ENCODE data around the gene CLEC3B. TPM values are rescaled to one million over a fixed set of nuclear protein-coding genes. Genes with fewer than 3 reads are reported as not detected.
"Not testable (repeated sequence)": the region's sequence is repeated elsewhere in the genome, so short reads cannot be mapped to it uniquely, and the experiment has no call there.

Gene CLEC3B, protein sequence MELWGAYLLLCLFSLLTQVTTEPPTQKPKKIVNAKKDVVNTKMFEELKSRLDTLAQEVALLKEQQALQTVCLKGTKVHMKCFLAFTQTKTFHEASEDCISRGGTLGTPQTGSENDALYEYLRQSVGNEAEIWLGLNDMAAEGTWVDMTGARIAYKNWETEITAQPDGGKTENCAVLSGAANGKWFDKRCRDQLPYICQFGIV
- 0.75 TPM in 1 of 2 replicates, not detected in the other for total RNA-seq
- polyA plus RNA-seq (2012) = 2.9 TPM

DNA sequence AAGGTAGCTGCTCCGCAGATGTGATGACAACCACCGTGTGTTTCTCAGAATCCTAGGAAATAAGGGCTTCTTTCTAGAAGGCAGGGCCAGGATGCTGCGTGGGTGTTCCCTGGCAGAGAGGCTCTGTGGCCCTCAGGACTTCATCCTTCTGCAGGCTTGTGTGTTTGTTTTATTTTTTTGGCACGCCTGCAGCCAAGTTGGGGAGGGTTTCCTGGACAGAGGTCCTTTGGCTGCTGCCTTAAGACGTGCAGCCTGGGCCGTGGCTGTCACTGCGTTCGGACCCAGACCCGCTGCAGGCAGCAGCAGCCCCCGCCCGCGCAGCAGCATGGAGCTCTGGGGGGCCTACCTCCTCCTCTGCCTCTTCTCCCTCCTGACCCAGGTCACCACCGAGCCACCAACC, at the start of gene CLEC3B:
TSS of gene CLEC3B (plus strand) at position 266 of the 400 bp plus-strand sequence. CDS start at position 326, 60 bp downstream.
- no peak for DNase-seq (ENCODE audit: low read depth)

DNA sequence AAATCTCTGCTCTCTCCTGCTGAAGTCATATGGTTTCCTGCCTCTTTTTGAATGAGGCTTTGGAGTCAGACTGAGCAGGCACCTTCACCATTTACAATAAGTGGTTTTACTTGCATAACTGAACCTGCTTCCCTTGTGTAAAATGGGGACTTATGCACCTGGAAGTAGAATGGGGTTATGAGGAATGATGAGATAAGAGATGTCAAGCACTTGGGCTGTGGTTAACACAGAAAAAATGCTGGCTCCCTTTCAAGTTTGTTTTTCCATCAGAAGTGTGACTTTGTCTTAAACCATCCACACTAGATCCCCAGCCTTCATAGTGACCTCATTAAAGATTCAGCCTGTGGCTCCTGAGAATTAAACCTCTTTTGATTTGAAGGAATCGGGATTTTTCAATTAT, 44.9 kb upstream of the CLEC3B start:
- no peak for DNase-seq (ENCODE audit: low read depth)

DNA sequence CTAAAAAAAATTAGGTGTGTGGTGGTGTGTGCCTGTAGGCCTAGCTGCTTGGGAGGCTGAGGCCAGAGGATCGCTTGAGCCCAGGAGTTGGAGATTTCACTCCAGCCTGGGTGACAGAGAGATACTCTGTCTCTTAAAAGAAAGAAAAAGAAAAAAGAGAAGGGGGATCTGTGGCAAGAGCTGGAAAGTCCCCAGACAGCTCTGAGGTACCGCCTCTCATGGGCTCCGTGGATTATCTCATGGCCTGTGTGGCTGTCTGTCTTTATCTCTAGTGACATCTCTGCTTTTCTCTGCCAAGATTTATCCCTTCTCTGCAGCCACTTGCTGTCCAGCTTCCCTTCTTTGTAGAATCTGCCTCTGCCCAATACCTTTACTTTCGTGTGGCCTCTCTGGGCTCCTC, 44.4 kb upstream of the CLEC3B start:
- DNase-seq (ENCODE audit: low read depth) = no peak

DNA sequence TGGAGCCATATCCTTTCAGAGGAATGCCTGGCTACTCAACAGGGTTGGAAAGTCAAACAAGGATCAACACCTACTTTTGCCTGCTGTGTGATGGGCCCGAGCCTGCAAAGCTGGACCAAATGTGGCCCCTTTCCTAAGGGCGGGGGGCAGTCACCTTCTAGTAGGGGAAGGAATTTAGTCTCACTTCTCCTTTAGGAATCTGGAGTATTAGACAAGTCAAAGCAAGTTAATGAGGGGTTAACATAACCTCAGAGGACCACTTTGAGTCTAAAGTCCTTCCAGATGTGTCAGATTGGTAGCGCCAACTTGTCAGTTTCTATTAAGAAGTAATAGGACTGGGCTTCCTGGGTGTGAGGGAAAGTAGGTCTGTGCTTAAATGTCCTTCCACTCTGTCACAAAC, 43.3 kb upstream of the CLEC3B start:
- no peak for DNase-seq (ENCODE audit: low read depth)

DNA sequence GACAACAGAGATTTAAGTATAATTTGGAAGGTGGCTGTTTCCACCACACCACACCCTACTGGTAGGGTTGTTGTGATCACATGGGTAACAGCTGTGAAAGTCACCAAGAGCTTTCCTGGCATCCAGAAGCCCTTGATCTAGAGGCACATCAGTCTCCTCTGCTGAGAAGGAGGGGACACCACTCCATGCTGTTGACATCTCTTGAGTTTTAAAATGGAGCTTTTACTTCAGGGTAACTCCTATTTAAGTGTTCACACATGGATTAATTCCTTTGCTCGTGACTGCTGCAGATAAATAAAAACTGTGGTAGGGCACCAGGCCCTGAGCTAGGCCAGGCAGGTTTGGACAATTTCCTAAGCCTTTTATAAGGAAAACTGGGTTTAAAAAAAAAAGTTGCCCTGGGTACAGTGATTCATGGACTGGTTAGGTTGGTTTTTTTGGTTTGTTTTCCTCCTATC, 42.6 kb upstream of the CLEC3B start:
- DNase-seq (ENCODE audit: low read depth) = peak; percentile 85

DNA sequence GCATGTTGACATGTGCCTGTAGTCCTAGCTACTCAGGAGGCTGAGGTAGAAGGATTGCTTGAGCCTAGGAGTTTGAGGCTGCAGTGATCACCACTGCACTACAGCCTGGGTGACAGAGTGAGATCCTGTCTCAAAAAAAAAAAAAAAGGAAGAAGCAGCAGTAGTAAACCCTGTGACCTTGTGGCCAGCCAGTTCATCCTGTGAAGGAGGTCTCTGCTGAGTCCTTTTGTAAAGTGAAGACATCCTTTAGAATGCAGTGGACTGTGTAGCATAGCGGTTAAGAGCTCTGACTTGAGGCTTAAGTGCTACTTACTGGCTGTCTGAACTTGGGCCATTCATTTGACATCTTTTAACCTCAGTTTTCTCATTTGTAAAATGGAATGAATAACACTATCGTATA, 41.8 kb upstream of the CLEC3B start:
- DNase-seq (ENCODE audit: low read depth) = no peak

DNA sequence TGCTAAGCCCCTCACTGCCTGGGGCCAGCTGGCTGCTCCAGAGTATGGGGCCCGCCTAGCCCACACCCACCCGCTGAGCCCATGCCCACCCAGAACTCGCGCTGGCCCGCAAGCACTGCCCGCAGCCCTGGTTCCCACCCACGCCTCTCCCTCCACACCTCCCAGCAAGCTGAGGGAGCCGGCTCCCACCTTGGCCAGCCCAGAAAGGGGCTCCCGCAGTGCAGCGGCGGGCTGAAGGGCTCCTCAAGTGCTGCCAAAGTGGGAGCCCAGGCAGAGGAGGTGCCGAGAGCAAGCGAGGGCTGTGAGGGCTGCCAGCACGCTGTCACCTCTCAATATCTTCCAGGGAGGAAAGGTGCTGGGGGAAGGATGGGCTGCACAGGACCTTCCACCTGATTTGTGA, 39.8 kb upstream of the CLEC3B start:
- DNase-seq (ENCODE audit: low read depth) = not testable (repeated sequence)

DNA sequence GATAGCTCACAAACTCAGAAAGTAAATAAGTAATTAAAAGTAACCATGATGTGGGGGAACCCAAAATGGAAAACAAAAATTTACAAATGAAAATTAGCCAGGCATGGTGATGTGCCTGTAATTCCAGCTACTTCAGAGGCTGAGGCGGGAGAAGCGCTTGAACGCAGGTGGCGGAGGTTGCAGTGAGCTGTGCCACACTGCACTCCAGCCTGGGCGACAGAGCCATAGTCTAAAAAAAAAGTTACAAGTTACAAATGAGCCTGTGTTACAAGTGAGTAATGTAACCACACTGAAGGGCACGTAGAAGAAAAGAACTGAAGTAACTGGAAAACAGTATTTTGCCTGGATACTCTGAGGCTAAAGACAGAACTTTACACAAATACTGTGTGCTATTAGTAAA, 38.8 kb upstream of the CLEC3B start:
- DNase-seq (ENCODE audit: low read depth) = no peak

DNA sequence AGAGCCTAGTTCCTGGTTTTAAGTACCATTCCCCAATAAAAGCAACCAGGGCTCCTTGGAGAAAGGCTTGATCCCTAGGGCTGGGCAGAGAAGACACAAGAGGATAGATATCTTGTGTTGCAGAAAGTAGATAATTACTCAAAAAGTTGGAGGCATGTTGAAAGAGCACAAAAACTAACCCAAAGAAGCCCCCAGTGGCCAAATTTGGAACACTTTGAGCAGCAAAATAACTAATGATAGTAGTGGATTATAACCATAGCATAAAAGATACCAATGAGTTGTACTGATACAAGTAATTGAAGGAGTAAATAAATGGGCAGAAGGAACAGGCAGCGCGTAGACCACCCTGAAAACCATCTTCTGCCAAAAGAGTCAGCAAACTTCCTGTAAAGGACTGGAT, 38.0 kb upstream of the CLEC3B start:
- DNase-seq (ENCODE audit: low read depth) = no peak

DNA sequence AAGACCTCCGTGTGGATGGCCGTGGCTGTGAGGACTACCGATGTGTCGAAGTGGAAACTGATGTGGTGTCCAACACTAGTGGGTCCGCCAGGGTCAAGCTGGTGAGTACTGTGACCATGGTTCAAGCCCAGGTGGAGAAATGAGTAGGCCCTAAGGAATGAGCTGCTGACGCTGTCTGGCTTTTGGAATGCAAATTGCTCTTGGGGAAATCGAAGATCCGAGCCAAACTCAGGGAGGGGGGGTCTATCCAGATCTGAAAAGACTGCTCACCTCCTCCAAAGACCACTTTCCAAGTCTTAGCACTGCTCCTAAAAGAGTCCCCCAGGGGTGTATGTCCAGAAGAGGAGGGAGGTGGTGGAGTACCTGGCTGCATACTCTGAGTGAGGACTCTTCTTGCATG, 37.0 kb upstream of the CLEC3B start:
- DNase-seq (ENCODE audit: low read depth) = no peak

DNA sequence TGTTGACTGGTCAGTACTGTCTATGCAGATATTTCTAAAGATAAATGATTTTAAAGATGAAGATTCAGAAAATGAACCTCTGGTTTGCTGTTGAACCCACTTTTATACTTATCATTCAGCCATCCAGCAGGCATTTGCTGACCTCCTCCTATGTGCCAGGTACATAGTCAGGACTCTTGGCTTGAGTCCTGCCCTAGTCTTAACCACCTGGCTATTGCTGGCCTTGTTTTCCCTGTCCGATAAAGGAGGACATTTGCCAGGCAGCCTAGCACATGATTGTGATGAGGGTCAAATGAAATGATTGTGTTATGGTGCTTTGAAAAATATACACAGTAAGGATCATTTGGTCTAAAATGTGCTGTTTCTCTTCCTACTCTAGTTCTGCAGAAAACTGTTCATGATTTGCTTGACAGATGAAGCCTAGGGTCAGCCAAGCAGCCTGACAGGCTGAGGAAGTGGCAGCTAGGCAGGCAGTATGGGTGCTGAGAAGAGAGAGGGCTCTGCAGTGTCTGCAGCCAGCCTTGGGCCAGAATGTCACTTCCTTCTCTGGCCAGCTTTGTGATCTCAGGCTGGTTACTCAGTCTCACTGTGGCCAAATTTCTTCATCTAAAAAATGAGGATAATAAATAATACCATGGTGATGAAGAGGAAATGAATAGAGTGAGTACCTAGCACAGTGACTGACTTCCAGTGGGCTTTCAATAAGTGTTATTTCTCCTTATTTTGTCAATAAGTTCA, 36.3 kb upstream of the CLEC3B start:
- no peak for DNase-seq (ENCODE audit: low read depth)

DNA sequence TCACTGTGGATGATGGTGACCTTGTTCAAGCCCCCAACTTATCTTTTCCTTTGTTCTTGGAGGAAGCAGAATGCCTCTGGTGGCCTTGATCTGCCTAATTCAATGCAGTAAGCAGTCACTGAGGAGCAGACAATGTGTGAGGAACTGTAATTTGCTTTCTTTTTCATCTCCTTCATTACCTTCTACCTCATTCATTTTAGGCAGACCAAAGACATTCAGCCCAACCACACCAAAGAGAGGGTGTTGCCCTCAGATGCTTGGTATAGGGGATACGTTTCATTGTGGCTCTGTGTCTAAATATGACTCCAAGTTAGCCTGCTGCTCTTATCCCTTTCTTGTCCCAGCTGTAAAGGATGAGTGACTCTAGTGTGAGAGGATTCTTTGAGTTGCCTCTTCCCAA, 34.8 kb upstream of the CLEC3B start:
- peak; percentile 40 for DNase-seq (ENCODE audit: low read depth)

DNA sequence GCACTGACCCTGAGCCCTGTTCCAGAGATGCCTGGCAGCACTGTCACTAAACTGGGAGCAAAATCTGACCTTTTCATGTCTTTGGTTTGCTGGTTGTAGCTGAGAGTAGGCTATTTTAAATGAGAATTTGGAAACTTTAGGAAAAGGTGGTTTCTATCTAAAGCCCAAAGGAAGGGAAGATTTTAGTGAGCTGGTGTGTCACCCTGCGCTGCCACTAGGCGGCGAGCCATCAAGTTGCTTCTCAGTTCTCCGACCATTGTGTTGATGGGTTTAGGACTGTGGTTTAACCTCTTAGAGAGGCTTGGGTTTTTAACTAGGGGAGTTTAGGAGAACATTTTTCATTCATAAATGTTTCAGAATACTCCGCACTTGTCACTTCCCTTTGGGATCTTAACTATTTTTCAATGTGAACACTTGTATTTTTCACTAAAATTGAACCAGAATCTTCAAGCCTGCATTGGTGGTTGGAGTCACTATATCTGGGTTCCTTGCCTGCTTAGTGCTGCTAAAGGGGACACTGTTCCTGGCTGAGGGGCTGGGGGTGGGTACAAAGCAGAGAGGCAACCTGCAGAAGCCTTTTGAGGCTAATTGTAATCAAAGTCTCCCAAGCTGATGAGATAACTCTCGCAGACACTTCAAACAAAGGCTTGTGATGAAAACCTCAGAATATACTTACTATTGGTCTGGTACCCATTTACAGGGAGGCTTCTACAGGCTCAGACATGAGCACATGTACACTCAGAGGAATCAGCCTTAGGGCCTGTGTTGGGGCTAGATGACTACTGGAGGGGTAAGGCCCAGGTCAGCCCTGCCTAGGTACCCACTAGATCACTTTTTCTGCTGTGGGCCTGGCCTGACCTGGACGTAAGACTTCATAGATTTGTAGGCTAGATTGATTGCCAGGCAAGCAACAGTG, 33.3 kb upstream of the CLEC3B start:
- DNase-seq (ENCODE audit: low read depth) = peak; percentile 40

DNA sequence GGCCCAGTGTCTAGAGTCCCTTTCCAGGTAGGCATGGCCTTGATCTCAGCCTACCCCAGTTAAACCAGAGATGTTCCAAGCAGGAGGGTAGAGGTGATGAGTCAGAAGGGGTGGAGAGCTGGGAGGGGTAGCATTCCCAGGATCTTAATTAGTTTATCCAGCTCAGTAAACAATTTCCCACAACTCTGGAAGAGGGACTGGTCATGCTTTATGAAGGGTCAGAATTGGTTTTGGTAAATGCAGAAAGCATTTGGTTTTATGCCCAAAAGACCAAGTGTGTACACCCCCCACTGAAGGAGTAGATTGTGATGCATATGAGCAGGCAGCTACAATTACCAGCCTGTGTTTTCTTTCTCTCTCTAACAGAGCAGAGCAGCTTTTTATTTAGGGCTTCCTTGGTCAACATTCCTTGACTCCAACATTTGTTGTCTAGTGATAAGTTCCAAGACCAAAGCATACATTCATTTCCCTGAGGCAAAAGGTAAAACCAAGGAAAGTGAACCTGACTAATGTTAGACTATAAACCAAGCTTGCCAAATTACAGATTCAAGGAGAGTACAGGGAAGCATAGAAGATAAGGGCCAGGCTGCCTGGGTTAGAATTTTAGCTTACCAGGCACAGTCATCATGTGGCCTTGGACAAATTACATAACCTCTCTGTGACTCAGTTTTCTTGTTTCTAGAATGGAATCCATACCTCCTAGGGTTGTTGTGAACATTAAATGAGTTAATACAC, 32.5 kb upstream of the CLEC3B start:
- DNase-seq (ENCODE audit: low read depth) = peak; percentile 77

DNA sequence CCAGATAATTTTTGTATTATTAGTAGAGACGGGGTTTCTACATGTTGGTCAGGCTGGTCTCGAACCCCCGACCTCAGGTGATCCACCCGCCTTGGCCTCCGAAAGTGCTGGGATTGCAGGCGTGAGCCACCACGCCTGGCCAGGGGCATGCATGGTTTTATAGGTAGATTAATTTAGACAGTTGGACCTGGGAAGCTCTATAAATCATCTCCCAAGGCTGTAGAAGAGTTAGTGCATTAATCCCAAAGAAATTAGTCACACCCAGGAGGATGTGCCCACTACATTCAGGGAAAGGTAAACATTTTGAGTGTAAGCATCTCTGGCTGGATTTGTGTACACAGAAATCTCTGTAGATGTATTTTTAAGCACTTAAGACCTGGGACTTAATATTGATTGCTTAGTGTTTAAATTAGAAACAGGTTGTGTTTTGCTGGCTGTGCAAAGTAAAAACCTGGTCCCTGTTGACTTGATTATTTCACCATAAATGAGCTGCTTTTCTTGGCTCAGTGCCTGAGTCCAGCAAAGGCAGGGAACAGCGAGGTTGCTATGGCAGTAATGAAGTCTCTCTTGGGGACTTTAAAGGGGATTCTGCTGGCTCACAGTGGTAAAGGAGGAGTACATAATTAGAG, 30.8 kb upstream of the CLEC3B start:
- DNase-seq (ENCODE audit: low read depth) = peak; percentile 41

DNA sequence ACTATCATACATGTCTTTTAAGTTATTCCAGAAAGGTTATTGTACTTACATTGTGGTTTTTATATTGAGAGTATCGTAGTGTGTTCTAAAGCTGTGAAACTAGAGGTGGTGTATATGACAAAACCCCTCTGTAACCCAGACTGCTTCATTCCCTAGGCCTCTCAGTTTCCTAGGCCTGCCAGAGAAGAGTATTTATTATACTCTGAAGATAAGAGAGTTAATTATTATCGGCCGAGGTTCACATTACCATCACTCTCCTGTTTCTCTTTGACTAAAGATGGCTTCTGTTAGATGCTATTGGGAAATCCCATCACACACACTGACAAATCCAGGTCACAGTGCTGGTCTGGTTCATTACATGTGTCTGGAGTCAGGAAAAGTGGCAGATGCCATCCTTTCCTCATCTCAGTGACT, 29.5 kb upstream of the CLEC3B start:
- DNase-seq (ENCODE audit: low read depth) = no peak

DNA sequence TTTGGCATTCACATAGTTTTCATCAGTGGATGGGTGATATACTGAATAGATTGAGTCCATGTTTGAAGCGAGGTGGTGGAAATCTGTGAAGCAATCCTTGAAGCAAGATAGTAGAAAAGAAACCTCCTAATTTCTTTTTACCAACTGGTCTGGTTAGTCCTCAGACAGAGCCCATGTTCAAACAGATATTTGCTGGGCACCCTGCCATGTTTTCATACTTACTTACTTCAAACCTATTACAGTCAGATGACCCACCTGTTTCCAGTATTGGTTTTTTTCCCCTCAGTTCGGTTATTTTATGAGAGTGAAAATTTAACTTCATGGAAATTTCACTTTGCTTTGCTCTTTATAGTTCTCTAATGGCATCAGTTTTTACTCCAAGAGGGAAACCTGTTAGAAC, 26.3 kb upstream of the CLEC3B start:
- no peak for DNase-seq (ENCODE audit: low read depth)

DNA sequence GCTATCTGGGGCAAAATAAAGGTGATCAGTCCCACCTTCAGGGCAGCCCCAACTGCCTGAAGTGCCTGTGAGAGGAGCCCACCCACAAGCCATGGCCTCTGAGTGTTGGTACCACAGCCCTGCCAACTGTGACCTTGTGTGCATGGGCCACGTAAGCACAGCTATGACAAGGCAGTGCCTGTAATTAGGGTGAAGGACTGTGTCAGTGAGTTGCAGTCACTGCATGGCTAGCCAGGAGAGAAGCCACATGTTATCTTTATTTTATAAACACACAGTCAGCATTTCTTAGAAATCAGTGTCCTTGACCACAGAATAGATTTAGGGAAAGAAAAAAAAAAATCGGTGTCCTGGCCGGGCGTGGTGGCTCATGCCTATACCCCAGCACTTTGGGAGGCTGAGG, 25.3 kb upstream of the CLEC3B start:
- DNase-seq (ENCODE audit: low read depth) = no peak

DNA sequence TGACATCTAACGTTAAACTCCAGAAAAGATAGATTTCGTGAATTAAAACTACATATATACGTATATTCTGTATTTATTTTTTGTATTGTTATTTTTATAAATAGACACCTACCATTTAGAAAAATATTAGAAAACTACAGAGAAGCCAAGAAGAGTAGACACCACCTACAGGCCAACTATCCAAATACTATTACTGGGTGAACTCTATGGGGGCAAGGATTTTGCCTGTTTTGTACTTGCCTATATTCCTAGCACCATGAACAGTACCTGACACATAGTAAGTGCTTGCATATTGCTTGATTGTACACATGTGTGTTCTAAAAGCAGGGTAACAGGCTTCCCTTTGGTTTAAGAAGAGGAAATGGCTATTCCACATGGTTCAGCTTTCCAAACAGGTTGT, 24.4 kb upstream of the CLEC3B start:
- no peak for DNase-seq (ENCODE audit: low read depth)

DNA sequence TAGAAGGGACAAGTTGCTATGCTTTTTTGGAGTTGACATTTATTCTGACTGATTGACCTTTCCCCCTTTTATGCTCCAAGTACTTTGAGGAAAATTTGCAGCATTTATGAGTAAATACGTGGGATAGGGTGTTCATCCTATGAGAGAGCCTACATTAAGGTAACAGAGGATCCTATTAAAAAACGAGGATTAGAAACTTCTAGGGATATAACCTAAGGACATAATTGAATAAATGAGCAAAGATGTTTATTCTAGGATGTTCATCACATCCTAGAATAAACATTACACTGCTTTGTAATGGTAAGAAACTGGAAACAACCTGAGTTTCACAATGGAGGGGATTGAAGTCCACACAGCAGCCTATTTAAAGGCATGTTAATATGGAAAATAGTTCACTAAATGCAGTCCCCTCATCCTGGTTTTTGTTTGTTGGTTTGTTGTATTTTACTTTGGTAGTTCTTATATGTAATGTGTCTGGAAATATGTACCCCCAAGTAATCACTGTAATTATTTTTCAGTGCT, 23.9 kb upstream of the CLEC3B start:
- no peak for DNase-seq (ENCODE audit: low read depth)

All from myocyte (in vitro differentiated cells).